ENCODE results near the gene XPR1. TPM values are rescaled to one million over a fixed set of nuclear protein-coding genes. Genes with fewer than 3 reads are reported as not detected.

The XPR1 gene
- total RNA-seq, 4 donors from 2014 or later, result 7.8 to 119 (median 75.3) TPM

- DNase-seq, result no peak
- Histone ChIP-seq H3K4me3 (no peak overlapping the region), H3K27ac (no peak overlapping the region), H3K36me3 (no peaks in the 10 kb centered on the region), H3K27me3 (no peaks in the 10 kb centered on the region), H3K9me3 (no peaks in the 10 kb centered on the region), H3K4me1 (no peaks in the 10 kb centered on the region)
- TF ChIP-seq CTCF (IDR thresholded peaks at IDR 0.05) (no peak), POLR2A (IDR thresholded peaks at IDR 0.05) (no peak), EP300 (IDR thresholded peaks at IDR 0.05; ENCODE audit: low read depth) (no peak), POLR2AphosphoS5 (IDR thresholded peaks at IDR 0.05) (no peak)
- in situ Hi-C loops (cut with MboI; ENCODE audit: low pct_ligation_motif_present in 1 of 4, low pct_unique_long_range_greater_than_20kb in 1 of 4, low sequenced_read_pairs in 3 of 4), result loop anchor here in 1 of 4 donors (10.0 kb wide), 1 partner anchor 234 kb away; no protein-coding TSS in a partner anchor
- intact Hi-C loops (cut with DNase I; ENCODE audit: low total_unique reads), result no loop called here
- 72 to 79% methylated on average over 4 of the region's 4 CpGs for WGBS, 2 donors (ENCODE audit: low coverage in 1 of 2)
These were observed 11.2 kb upstream of the XPR1 start for GRCh38 chr1:180620581-180620980.

GRCh38 chr1:180622658-180623508 is 8.9 kb upstream of the XPR1 start:
- no peak overlapping the region for H3K4me3 ChIP-seq
- H3K36me3 ChIP-seq, result no peaks in the 10 kb centered on the region
- no peaks in the 10 kb centered on the region for H3K4me1 ChIP-seq
- in situ Hi-C loops (cut with MboI; ENCODE audit: low pct_ligation_motif_present in 1 of 4, low pct_unique_long_range_greater_than_20kb in 1 of 4, low sequenced_read_pairs in 3 of 4), result loop anchor here in 1 of 4 donors (10.0 kb wide), 1 partner anchor 232 kb away; no protein-coding TSS in a partner anchor
- H3K27me3 ChIP-seq, result no peaks in the 10 kb centered on the region
- intact Hi-C loops (cut with DNase I; ENCODE audit: low total_unique reads), result no loop called here
- 90 to 96% methylated on average over 7 to 10 of the region's 10 CpGs for WGBS, 2 donors (ENCODE audit: low coverage in 1 of 2)
- DNase-seq, result no peak
- no peak overlapping the region for H3K27ac ChIP-seq
- H3K9me3 ChIP-seq, result no peaks in the 10 kb centered on the region
- TF ChIP-seq POLR2AphosphoS5 (IDR thresholded peaks at IDR 0.05) (no peak), POLR2A (IDR thresholded peaks at IDR 0.05) (no peak), EP300 (IDR thresholded peaks at IDR 0.05; ENCODE audit: low read depth) (no peak), CTCF (IDR thresholded peaks at IDR 0.05) (no peak)

- H3K4me1 ChIP-seq, result no peaks in the 10 kb centered on the region
- H3K27me3 ChIP-seq, result no peaks in the 10 kb centered on the region
- 65 to 69% methylated on average over 2 to 3 of the region's 3 CpGs for WGBS, 2 donors (ENCODE audit: low coverage in 1 of 2)
These were observed 8.1 kb upstream of the XPR1 start for GRCh38 chr1:180623579-180624347.

More at GRCh38 chr1:180623579-180624347, 8.1 kb upstream of the XPR1 start:
- no peak for DNase-seq
- no peak overlapping the region for H3K4me3 ChIP-seq
- in situ Hi-C loops (cut with MboI; ENCODE audit: low pct_ligation_motif_present in 1 of 4, low pct_unique_long_range_greater_than_20kb in 1 of 4, low sequenced_read_pairs in 3 of 4) (loop anchor here in 1 of 4 donors (10.0 kb wide), 1 partner anchor 231 kb away; no protein-coding TSS in a partner anchor), intact Hi-C loops (cut with DNase I; ENCODE audit: low total_unique reads) (no loop called here)
- H3K9me3 ChIP-seq, result no peaks in the 10 kb centered on the region
- no peak for TF ChIP-seq POLR2AphosphoS5 (IDR thresholded peaks at IDR 0.05)
- TF ChIP-seq POLR2A (IDR thresholded peaks at IDR 0.05), result no peak
- TF ChIP-seq CTCF (IDR thresholded peaks at IDR 0.05), result no peak
- TF ChIP-seq EP300 (IDR thresholded peaks at IDR 0.05; ENCODE audit: low read depth), result no peak
- H3K36me3 ChIP-seq, result no peaks in the 10 kb centered on the region
- no peak overlapping the region for H3K27ac ChIP-seq

Measured in transverse colon (tissue), 4 donors.